ENCODE data around the gene DOLPP1. TPM values are rescaled to one million over a fixed set of nuclear protein-coding genes. Genes with fewer than 3 reads are reported as not detected.
A peak's percentile ranks its signal among the peaks of the same experiment; 100 is the strongest.

The DOLPP1 gene
- total RNA-seq, 4 donors from 2014 or later = 9.7 to 23.0 (median 19.3) TPM

GRCh38 chr9:129137292-129138143 lies 56.6 kb downstream of the DOLPP1 start:
- no peak for DNase-seq
- peaks cover 13 to 63% (median 25%) of the 10 kb centered on the region in 3 donors for H3K36me3 ChIP-seq
- intact Hi-C loops (cut with DNase I) = loop anchor here (5.0 kb wide), 1 partner anchor 475 kb away; no protein-coding TSS in a partner anchor
- H3K27me3 ChIP-seq = no peaks in the 10 kb centered on the region
- no peak overlapping the region for H3K4me3 ChIP-seq
- TF ChIP-seq POLR2A (IDR thresholded peaks at IDR 0.05) (no peak), CTCF (IDR thresholded peaks at IDR 0.05) (no peak)
- peak overlapping the region; percentile 97 to 99 (median 99) for H3K27ac ChIP-seq
- no peaks in the 10 kb centered on the region for H3K9me3 ChIP-seq
- H3K4me1 ChIP-seq = peaks cover 45 to 54% (median 47%) of the 10 kb centered on the region in 3 donors
- 76 to 79% methylated on average over 8 to 12 of the region's 19 CpGs for WGBS, 2 donors

- TF ChIP-seq CTCF (IDR thresholded peaks at IDR 0.05) = no peak
- TF ChIP-seq POLR2A (IDR thresholded peaks at IDR 0.05) = no peak
- H3K9me3 ChIP-seq = no peaks in the 10 kb centered on the region
- no peak for DNase-seq
- no peaks in the 10 kb centered on the region for H3K27me3 ChIP-seq
- peaks cover 51 to 60% (median 53%) of the 10 kb centered on the region in 3 donors for H3K4me1 ChIP-seq
- H3K36me3 ChIP-seq = peaks cover 13 to 61% (median 20%) of the 10 kb centered on the region in 3 donors
- H3K27ac ChIP-seq = peak overlapping the region; percentile 97 to 99 (median 99)
- intact Hi-C loops (cut with DNase I) = loop anchor here (5.0 kb wide), 1 partner anchor 474 kb away; no protein-coding TSS in a partner anchor
- WGBS, 2 donors = 50 to 74% methylated on average over 1 to 9 of the region's 9 CpGs
- peak overlapping the region in 1 of 4 donors; percentile 63 for H3K4me3 ChIP-seq
Measured at GRCh38 chr9:129138144-129138462, 57.2 kb downstream of the DOLPP1 start.

- H3K4me1 ChIP-seq = peaks cover 56 to 66% (median 58%) of the 10 kb centered on the region in 3 donors
- intact Hi-C loops (cut with DNase I) = loop anchor here (5.0 kb wide), 1 partner anchor 474 kb away; no protein-coding TSS in a partner anchor
- H3K36me3 ChIP-seq = peaks cover 13 to 61% (median 24%) of the 10 kb centered on the region in 3 donors
- TF ChIP-seq POLR2A (IDR thresholded peaks at IDR 0.05) (peak in 1 of 4 donors; percentile 45), CTCF (IDR thresholded peaks at IDR 0.05) (no peak)
- H3K4me3 ChIP-seq = peak overlapping the region in 2 of 4 donors; percentile 47 to 63
- no peak for DNase-seq
- H3K27ac ChIP-seq = peak overlapping the region; percentile 97 to 99 (median 99)
- WGBS, 2 donors = 21 to 55% methylated on average over 5 of the region's 21 CpGs
- no peaks in the 10 kb centered on the region for H3K9me3 ChIP-seq
- H3K27me3 ChIP-seq = no peaks in the 10 kb centered on the region
Measured at GRCh38 chr9:129138476-129139232, 57.7 kb downstream of the DOLPP1 start.

- no peaks in the 10 kb centered on the region for H3K9me3 ChIP-seq
- peaks cover 13 to 61% (median 28%) of the 10 kb centered on the region in 3 donors for H3K36me3 ChIP-seq
- TF ChIP-seq CTCF (IDR thresholded peaks at IDR 0.05) (peak; percentile 93 to 99 (median 96)), POLR2A (IDR thresholded peaks at IDR 0.05) (no peak)
- peak overlapping the region; percentile 97 to 99 (median 99) for H3K27ac ChIP-seq
- WGBS, 2 donors = 0 to 3% methylated on average over 4 to 6 of the region's 13 CpGs
- intact Hi-C loops (cut with DNase I) = loop anchor here (5.0 kb wide), 1 partner anchor 473 kb away; no protein-coding TSS in a partner anchor
- peaks cover 57 to 73% (median 60%) of the 10 kb centered on the region in 3 donors for H3K4me1 ChIP-seq
- no peak for DNase-seq
- peak overlapping the region; percentile 32 to 63 (median 46) for H3K4me3 ChIP-seq
- no peaks in the 10 kb centered on the region for H3K27me3 ChIP-seq
Measured at GRCh38 chr9:129139233-129139992, 58.5 kb downstream of the DOLPP1 start.

Data from esophagus squamous epithelium (tissue), 5 donors.